NCI-H345 (cell line): ENCODE results near the gene SNX32.
A peak's percentile ranks its signal among the peaks of the same experiment; 100 is the strongest.

ENCODE experiments used
- DNase-seq: peaks from one replicate; lab custom pipeline; 2025; lab: John Stamatoyannopoulos, UW

Gene SNX32

GRCh38 chr11:65857500-65857852 is 23.7 kb downstream of the SNX32 start:
- no peak for DNase-seq

GRCh38 chr11:65857853-65858680 is 24.3 kb downstream of the SNX32 start, which contains the start of gene CFL1:
Gene CFL1 (minus strand): TSS chr11:65858180. CDS start chr11:65858099, 81 bp downstream.
- peak; percentile 98 for DNase-seq

- peak; percentile 46 for DNase-seq
Observed at GRCh38 chr11:65858681-65859087, 24.9 kb downstream of the SNX32 start.

GRCh38 chr11:65859095-65859811 is 25.5 kb downstream of the SNX32 start:
- DNase-seq, result peak; percentile 99

- peak; percentile 70 for DNase-seq
Observed at GRCh38 chr11:65859812-65860277, 26.1 kb downstream of the SNX32 start.

GRCh38 chr11:65860278-65861164 is 26.8 kb downstream of the SNX32 start, which contains the start of gene MUS81:
Gene MUS81 (plus strand): TSS chr11:65860433. CDS start chr11:65860754, 321 bp downstream.
- DNase-seq, result peak; percentile 96

GRCh38 chr11:65861165-65861505 is 27.4 kb downstream of the SNX32 start:
- no peak for DNase-seq

- no peak for DNase-seq
Observed at GRCh38 chr11:65861533-65862183, 27.9 kb downstream of the SNX32 start.

GRCh38 chr11:65862191-65862735 is 28.5 kb downstream of the SNX32 start:
- no peak for DNase-seq

GRCh38 chr11:65862941-65863888 is 29.5 kb downstream of the SNX32 start:
- no peak for DNase-seq

GRCh38 chr11:65863889-65864705 is 30.3 kb downstream of the SNX32 start:
- DNase-seq, result no peak

GRCh38 chr11:65864706-65865471 is 31.1 kb downstream of the SNX32 start:
- DNase-seq, result no peak

GRCh38 chr11:65865550-65866172 is 31.9 kb downstream of the SNX32 start:
- DNase-seq, result no peak

- DNase-seq, result no peak
Observed at GRCh38 chr11:65866509-65867283, 32.9 kb downstream of the SNX32 start.

- DNase-seq, result no peak
Observed at GRCh38 chr11:65867284-65868071, 33.7 kb downstream of the SNX32 start.

- peak; percentile 20 for DNase-seq
Observed at GRCh38 chr11:65868076-65868667, 34.4 kb downstream of the SNX32 start.
